GM21423 (cell line): Measurements from ENCODE around the gene KDM5B.
"Not testable (repeated sequence)": the region's sequence is repeated elsewhere in the genome, so short reads cannot be mapped to it uniquely, and the experiment has no call there.

Experiments
- ATAC-seq: cut with Tn5 transposase; IDR thresholded peaks from one replicate; pipeline ENCODE4 v1.9.1; 2021; ENCODE audit warnings: mild to moderate bottlenecking, moderate library complexity; ENCODE audit not compliant: unreplicated experiment

The KDM5B gene

DNA sequence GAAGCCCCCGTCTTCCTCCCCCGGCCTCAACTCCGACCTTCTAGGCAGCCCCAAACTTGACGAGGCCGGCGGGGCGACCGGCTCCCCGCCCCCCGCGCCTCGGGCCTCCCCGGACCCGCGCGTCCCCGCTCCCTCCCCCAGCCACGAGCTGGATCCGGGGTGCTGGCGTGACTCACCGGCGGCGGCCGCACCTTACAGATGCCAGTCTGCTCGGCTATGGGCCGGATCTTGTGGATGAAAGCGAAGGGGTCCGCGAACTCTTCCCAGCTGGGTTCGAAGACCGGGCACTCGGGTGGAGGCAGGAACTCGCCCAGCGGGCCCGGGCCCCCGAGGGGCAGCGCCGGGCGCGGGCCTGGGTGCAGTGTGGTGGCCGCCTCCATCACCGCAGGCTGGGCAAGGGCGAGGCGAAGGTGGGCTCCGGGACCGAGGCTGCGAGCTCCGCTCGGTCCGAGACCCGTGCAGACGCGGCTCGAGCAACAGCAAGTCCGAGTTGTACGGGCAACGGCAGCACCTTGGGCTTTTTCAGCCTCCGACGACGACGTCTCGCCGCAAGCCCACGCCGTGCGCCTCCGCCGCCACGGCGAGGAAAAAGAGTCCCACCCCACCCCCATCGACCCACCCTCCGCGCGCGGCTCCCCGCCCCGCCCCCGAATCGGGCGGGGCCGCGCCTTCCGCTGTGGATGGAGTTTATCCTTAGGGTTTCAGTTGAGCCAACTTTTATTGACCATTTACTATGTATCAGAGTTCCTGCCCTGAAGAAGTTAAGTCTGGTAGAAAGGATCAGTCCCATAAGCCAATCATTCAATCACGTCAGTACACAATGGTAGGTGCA lies at the start of gene KDM5B:
TSS of gene KDM5B (minus strand) at position 496 of the 832 bp plus-strand sequence. CDS start at position 380, 116 bp downstream.
- ATAC-seq = no peak

DNA sequence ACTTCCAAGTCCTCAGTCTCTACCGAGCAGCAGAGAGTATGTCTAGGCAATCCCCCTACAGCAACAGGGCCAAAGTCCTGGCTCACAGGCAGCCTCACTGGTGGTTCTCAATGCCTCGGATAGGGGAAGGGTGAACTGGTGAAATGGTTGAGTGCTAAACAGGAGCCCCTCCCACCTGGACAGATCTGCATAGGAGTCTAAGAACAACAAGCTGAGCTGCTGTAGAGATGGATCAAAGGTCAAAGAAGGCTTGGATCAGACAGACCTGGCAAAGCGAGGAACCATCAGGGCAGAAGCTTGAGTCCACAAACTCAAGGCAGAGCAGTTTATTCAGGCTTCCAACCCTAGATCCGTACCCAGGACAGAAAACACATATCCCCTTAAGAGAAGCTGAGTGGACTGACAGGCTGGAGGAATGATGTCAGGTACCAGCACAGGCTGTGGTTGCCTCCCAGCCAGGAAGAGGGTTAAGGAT lies 49.0 kb upstream of the KDM5B start:
- no peak for ATAC-seq

DNA sequence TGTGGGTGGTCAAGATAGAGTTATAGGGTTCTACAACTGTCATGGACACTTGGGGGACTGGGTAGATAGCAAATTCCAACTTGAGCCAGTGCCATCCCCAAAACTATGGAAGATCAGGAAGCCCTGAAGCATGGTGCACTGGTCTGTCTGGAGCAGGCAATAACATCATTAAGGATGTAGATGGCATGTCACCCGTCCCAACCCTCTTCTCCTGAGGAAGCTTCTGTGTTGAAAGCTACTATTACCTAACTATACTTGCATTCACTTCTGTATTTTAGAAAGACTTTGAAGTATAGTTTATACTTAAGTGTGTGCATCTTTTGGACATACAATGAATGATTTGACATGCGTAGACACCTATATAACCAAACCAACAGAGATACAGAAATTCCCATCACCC lies 47.8 kb upstream of the KDM5B start:
- no peak for ATAC-seq

DNA sequence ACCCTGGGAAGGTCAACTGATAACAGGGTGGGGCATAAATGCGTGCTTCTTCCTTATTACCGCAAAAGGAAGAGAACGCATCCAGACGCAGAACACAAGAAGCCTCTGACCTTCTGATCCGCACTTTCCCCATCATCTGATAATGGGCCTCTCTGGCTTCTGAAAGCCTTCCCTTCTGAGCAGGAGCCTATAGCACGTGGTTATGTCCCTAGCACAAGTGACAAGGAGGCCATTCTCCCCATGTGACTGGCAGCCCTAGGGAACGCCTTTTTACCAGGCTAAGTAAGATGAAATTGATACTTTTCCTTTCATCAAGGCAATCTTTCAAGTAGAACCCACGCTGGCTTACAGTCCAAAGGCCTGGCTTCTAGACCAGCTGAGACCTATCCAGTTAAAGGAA lies 46.6 kb upstream of the KDM5B start:
- no peak for ATAC-seq

DNA sequence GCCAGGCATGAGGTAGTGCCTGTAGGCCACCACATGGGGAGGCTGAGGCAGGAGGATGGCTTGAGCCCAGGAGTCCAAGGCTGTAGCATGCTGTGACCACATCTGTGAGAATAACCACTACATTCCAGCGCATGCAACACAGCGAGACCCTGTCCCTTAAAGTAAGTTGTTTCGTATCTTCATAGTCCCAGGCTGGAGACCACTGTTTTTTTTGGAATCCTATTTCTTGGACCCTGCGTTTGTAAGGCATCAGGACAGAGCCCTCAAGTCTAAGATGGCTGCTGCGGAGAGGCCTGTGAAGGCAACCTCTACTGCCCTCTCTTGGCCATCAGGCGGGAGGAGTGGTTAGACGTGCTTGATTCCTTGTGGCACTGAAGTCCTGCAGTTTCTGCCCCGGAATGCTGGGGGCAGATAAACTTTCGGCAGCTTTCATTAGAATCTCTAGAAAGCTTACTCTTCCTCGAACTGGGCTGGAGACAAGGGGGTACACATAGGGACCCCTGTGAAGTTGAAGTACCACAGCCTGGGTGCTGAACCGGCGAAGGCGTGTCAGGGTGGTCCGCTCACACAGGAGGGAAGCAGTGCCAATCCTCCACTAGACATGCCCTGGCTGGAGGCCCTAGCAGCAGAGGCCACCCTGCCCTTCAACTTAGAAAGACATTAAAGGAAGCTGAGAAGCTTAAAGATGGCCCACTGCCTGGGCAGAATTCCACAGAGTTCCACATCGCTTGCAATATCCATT lies 44.1 kb upstream of the KDM5B start:
- no peak for ATAC-seq

DNA sequence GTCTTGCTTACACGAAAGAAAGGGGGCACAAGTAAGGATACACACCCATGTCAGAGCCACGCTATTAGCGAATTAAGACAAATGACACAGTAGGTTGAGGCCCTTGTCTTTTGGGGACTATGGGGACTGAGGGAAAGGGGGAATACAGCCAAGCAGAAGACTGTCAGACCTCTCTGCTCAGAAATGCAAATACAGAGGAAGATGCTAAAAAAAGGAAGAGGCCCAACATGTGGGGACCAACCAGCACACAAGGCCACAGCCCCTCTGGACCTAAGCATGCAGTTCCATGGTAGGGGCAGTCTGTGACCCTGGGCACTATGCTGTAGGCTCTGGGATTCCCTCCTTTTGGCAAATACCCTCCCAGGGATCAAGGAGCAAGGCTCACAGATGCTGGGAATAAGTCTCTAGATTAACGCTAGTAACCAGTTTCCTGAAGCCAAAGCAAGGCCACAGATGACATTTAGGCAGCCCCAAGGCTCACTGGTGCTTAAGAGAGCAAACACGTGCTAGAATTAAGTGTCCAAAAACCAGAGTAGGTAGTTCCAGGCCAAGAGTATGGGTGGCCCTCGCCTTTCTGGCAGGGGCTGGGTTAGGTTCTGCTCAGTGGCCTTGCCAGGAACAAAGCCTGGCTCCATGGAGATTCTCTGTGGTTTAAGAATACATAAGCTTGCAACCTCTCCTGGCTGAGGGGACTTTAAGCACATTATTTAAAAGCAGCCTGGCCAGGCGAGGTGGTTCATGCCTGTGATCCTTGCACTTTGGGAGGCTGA lies 42.6 kb upstream of the KDM5B start:
- no peak for ATAC-seq

DNA sequence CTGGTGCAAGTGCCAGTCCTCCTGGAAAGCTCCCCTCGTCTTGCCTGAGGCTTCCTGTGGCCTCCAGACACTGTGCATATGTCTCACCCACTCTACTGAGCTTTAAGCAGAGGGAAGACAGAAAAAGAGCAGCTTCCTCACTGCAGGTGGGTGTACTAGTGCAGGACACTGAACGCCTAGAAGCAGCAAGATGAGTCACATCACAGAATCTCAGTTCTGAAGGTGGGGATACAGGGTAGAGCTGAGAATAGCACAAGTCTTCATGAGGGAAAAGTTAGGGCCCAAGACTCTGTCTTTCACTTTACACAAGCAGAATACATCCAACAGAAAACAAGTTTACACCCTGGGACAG lies 39.9 kb upstream of the KDM5B start:
- no peak for ATAC-seq

DNA sequence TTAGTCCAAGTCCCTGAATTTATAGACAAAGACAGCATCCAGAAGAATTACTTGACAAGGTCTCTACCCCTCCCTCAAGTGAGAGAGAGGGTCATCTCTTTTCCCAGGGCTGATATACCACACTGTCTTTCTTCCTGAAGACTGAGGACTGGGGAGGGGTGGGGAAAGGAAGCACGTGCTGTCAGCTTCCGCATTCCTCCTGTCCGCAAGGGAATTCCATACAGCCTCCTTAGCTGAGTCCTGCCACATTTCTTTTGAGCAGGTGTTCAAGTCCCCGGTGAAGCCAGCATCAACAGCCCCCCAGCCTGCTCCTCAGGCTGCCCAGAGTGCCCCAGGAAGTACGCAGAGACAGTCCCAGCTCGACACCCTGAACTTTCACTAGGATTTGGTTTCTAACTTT lies 36.7 kb upstream of the KDM5B start:
- ATAC-seq = no peak

DNA sequence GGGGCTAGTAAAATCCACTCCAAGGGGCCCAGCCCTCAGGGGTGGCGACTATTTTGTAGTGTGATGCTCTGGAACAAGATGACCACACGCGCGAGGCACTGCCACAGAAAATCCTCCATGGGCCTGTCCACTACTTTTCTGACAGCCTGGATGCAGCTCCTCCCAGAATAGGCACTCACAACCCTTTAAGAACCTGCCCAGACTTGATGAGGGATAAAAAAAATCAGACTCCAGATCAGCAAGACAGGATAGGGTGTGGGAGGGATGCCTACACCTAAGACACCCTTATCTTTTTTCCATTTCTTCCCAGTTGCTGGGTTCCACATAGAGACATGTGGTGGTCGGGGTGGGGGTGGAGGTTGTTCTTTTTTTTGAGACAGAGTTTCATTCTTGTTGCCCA lies 36.0 kb upstream of the KDM5B start:
- no peak for ATAC-seq

DNA sequence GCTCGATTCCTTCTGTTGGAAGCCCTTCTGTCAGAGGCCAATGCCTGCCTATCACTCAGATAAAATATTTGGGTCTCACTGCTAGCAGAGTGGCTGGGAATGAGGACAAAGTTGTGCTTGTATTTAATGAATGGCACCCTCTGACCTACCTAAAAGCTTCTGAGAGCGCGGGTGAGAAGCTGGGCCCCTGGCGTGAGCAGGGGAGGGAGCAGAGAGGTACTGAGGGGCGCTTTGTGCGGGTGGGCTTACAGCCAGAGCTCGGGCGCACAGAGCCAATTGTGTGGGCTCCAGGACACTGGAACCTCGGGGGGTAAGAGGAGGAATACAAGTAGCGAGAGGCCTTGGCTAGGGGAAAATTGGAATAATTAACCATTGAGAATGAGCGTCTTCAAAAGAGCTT lies 34.9 kb upstream of the KDM5B start:
- no peak for ATAC-seq

DNA sequence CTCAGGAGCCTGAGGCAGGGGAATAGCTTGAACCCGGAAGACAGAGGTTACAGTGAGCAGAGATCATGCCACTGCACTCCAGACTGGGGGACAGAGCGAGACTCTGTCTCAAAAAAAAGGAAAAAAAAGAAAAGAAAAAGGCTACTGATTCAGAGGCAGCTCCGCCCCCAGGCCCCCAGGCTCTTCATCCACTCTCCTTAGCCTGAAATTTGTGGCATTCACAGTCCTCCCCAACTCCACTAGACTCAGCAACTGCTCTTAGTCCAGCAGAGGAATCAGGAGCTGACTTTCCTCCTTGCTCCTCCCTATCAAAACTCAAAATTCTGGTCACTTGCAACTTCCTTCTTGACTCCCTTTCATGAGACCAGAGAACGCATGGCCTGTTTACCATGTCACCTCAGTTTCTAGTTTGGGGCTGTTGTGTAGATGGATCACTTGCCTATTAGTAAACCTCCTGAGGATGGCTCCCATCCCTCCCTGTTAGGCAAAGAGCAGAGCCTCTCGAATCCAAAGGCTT lies 29.6 kb upstream of the KDM5B start:
- no peak for ATAC-seq

DNA sequence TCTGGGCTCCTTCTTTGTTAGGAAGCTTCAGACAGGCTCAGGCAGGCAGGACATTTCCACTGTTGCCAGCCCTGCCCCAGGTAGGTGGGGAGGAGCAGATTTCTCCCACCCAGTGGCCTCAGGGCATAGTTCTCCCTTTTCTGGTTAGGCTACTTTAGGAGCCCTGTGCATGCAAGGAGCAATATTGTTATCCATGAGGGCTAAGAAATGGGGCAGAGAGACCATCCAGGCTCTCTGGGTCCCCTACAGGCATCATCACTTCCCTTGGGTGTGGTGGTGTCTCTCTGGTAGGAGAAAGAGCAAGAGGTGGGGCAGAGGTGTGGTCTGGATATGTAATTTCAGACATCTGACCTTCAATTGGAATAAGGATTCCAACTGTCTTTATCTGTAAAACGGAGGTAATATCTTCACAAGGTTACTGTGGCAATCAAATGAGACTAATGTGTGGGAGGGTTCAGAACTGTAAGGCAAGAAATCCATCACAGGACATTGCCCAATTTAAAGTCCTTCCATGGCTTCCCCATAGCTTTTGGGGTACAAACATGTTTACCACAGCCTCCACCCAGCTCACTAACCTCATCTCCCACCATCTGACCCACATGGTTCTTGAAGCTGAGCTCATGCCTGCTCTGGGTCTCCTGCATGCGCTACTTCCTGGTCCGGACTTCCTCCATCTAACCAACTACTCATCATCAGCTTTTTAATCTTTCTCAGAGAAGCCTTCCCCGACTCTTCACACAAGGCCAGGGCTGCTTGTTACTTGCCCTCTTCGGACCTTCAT lies 28.6 kb upstream of the KDM5B start:
- no peak for ATAC-seq

DNA sequence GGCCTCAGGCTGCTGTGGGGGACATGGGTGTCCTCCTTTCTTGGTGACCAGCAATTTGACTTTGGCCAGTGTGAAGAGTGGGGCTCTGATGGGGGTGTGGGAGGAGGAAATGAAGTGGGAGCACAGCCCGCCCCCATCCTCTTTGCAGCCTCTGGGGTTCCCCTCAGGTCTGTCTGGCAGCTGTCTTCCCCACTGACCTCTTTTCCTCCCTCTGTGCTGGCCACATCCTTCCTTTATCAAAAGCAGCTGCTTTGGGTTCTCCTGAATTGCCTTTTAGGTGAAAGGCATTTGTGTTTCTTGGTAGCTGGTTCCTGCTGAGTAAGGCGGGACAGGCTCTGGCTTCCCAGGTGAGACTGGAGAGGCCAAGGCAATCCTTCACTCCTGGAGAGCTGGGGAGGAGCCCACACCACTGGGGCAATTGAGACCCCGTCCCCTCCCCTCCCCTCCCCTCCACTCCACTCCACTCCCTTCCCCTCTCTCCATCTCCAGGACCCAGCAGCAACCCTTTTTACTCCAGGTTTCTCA lies 27.4 kb upstream of the KDM5B start:
- no peak for ATAC-seq

DNA sequence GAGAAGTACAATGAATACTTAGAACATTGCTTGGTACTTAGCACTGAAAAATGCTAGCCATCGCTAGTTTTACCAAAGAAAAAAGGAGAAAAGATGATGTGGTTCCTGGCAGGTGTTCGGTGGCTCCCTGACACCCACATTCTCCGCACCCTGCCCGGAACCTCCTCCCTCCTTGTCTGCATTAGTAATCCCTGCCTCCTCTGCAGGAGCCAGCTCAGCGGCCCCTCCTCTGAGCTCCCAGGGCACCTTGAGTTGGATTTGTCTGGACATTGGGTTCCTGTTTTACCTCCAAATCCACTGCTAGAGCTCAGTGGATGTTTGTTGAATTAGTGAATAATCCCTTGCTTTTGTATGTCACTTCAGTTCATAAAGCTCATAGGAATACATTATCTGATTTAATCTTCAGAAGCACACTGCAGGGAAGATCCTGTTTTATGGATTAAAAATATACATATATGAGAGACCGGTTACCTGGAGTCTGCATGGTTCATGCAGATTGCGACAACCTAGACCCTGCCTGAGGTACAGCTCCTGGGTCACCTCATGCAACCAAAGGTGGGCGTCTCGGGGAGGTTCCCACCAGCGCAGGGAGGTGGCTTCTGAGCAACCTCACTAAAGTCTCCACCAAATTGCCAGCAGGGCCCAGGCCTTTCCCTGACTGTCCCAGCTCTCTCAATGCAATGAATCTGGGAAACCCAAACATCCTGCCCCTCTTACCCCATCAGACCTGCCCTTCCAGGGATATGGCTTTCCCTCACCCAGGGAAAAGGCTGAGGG lies 26.7 kb upstream of the KDM5B start:
- no peak for ATAC-seq

DNA sequence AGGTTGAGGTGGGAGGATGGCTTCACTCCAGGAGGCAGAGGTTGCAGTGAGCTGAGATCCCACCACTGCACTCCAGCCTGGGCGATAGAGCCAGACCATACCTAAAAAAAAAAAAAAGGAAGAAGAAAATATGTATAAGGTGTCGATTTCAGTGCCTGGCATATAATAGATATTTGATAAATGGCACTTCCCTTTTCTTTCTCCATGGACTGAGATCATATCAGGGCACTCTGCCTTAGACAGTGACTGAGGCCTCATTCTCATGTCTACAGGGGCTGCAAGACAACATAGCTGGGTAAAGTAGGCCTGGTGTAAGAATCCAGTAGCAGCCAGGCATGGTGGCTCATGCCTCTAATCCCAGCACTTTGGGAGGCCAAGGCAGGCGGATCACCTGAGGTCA lies 23.7 kb upstream of the KDM5B start:
- no peak for ATAC-seq

DNA sequence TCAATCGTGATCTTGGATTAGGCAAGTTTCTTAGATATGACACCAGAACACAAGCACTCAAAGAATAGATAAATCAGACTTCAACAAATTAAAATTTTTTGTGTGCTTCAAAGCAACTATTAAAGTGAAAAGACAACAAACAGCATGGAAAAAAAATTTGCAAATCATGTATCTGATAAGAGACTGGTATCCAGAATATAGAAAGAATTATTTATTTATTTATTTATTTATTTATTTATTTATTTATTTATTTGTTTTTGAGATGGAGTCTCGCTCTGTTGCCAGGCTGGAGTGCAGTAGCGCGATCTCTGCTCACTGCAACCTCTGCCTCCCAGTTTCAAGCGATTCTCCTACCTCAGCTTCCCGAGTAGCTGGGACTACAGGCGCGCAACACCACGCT lies 21.0 kb upstream of the KDM5B start:
- not testable (repeated sequence) for ATAC-seq

DNA sequence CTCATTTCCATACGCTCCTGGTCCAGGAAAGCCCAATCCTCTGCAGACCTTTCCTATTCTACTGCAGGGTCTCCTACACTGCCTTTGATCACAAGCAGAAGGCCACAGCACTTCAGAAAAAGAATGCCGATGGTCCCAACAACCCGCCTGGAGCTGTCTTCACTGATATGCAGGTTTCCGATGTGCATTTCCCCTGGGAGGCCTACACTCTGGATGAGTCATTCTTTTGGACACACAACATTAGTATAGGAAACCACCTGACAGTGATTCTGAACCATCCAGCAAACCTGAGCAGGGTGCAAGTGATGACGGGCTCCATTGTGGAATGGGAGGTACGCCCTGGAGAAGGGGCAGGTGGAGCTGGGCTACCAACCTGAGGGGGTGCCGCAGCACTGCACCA lies 17.5 kb upstream of the KDM5B start:
- no peak for ATAC-seq

DNA sequence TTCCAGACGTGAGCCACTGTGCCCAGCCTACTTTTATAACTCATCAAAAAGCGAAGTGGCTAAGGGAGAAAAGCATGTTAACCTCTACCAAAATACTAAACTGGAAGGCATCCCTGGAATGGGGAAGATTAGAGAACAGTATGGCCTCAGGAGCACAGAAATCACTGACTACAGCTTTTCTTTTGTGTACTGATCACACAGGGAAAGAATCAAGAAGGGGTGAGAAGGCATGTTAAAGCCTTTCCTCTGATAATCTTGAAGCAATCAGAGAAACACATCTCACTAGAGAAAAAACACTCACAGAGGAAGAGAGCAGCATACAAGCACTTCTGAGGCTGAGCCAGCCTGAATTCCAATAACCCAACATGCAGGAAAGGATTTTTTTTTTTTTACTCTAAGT lies 13.2 kb upstream of the KDM5B start:
- ATAC-seq = no peak

DNA sequence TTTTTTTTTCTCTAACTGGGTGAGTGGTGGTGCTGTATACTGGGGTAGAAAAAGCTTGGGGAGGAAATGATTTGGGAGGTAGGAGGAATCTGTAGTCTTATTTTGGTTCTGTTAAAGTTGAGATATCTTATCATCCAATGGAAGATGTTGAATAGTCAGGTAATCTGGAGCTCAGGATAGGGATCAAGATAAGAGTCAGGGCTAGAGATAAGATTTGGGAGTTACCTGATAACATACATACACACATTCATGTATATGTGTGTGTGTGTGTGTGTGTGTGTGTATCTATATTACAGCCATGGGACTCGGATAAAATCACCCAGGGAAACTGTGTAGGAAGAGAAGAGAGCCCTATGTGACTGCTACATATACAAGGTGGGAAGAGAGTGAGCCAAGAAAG lies 10.6 kb upstream of the KDM5B start:
- ATAC-seq = no peak

DNA sequence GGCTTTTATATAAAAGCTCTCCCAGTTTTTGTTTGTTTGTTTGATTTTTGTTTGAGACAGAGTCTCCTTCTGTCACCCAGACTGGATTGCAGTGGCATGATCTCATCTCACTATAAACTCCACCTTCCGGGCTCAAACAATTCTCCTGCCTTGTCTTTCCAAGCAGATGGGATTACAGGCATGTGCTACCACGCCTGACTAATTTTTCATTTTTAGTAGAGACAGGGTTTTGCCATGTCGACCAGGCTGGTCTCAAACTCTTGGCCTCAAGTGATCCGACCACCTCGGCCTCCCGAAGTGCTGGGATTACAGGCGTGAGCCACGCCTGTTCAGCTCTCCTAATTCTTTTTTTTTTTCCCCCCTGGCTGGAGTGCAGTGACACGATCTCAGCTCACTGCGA lies 6.9 kb upstream of the KDM5B start:
- no peak for ATAC-seq
